Tibial nerve (tissue), 4 donors: ENCODE data around the gene CTSG. TPM values are rescaled to one million over a fixed set of nuclear protein-coding genes. Genes with fewer than 3 reads are reported as not detected.
"Not testable (repeated sequence)": the region's sequence is repeated elsewhere in the genome, so short reads cannot be mapped to it uniquely, and the experiment has no call there.

Experiments
- DNase-seq, 2 donors: peaks; one replicate each; pipeline ENCODE4 v3.0.0-alpha.2; 2019; ENCODE audit warnings: low spot score in 2 of 2
- H3K27ac ChIP-seq, 4 donors: fragments of 200-600 bp; sonication (generic) in 3 of 4; one replicate each; pipeline ENCODE4 v1.5.1; 2017 to 2019; ENCODE audit warnings: mild to moderate bottlenecking in 1 of 4
- H3K27me3 ChIP-seq, 2 donors: fragments of 200-600 bp; sonication (generic) in 1 of 2; one replicate each; pipeline versions ENCODE4 v1.5.1 to v1.6.0; 2017 to 2019
- H3K36me3 ChIP-seq, 3 donors: fragments of 200-600 bp; sonication (generic); one replicate each; pipeline ENCODE4 v1.5.1; 2018 to 2019
- H3K4me1 ChIP-seq, 4 donors: fragments of 200-600 bp; sonication (generic) in 3 of 4; one replicate each; pipeline ENCODE4 v1.5.1; 2017 to 2019
- H3K4me3 ChIP-seq, 4 donors: fragments of 200-600 bp; sonication (generic) in 3 of 4; one replicate each; pipeline ENCODE4 v1.5.1; 2017 to 2019; ENCODE audit warnings: mild to moderate bottlenecking in 1 of 4, moderate library complexity in 1 of 4
- H3K9me3 ChIP-seq, 4 donors: fragments of 200-600 bp; sonication (generic) in 3 of 4; one replicate each; pipeline ENCODE4 v1.5.1; 2017 to 2019
- CTCF ChIP-seq, 5 experiments: fragments of 200-600 bp in 3 of 5; fragments of 450-650 bp in 2 of 5; sonication (generic) in 3 of 5; IDR thresholded peaks; one replicate each; pipeline ENCODE4 v1.5.1; 2016 to 2019; ENCODE audit warnings: antibody characterized with exemption in 5 of 5, mild to moderate bottlenecking in 3 of 5, moderate library complexity in 2 of 5
- EP300 ChIP-seq, 2 donors: sonication (generic); formaldehyde crosslinking; IDR thresholded peaks; one replicate each; pipeline ENCODE4 v1.6.1; 2017; ENCODE audit warnings: antibody characterized with exemption in 2 of 2, mild to moderate bottlenecking in 1 of 2
- POLR2A ChIP-seq, 2 donors: fragments of 450-650 bp; IDR thresholded peaks; one replicate each; pipeline ENCODE4 v1.6.1; 2017; ENCODE audit warnings: antibody characterized with exemption in 2 of 2, mild to moderate bottlenecking in 2 of 2, moderate library complexity in 2 of 2
- WGBS, 2 donors: methylation state at CpG; one replicate each; pipeline ENCODE4 v1.1.5; 2018; 5-methylcytosine and 5-hydroxymethylcytosine counted together
- total RNA-seq, 4 donors: library from RNA; depleted of rRNA; stranded (reverse); fragments of >200 nt; gene quantifications; one replicate each; pipeline ENCODE4 v1.1.0, GENCODE V29; 2016

Gene CTSG
- total RNA-seq, 4 donors from 2014 or later, result 1.3 to 2.7 (median 2.5) TPM; not detected in 1

- Histone ChIP-seq H3K36me3 (no peaks in the 10 kb centered on the region), H3K9me3 (peaks cover 0 to 48% (median 0%) of the 10 kb centered on the region in 4 donors), H3K4me3 (no peak overlapping the region), H3K27me3 (no peaks in the 10 kb centered on the region), H3K27ac (no peak overlapping the region), H3K4me1 (no peaks in the 10 kb centered on the region)
- WGBS, 2 donors, result 76 to 84% methylated on average over 3 of the region's 3 CpGs
- no peak for DNase-seq
- TF ChIP-seq CTCF (IDR thresholded peaks at IDR 0.05) (no peak), POLR2A (IDR thresholded peaks at IDR 0.05) (no peak), EP300 (IDR thresholded peaks at IDR 0.05) (no peak)
Measured at GRCh38 chr14:24595073-24595808, 19.2 kb upstream of the CTSG start.

GRCh38 chr14:24591004-24591403 is 15.0 kb upstream of the CTSG start:
- H3K4me1 ChIP-seq, H3K27me3 ChIP-seq, H3K36me3 ChIP-seq, DNase-seq, H3K27ac ChIP-seq, H3K4me3 ChIP-seq: not testable (repeated sequence)
- 63 to 83% methylated on average over 2 of the region's 2 CpGs for WGBS, 2 donors
- H3K9me3 ChIP-seq, result peaks cover 0 to 39% (median 2%) of the 10 kb centered on the region in 4 donors

- H3K27me3 ChIP-seq, H3K4me1 ChIP-seq, H3K27ac ChIP-seq, H3K36me3 ChIP-seq, DNase-seq, H3K4me3 ChIP-seq: not testable (repeated sequence)
- peaks cover 0 to 34% (median 3%) of the 10 kb centered on the region in 4 donors for H3K9me3 ChIP-seq
- WGBS, 2 donors, result 93 to 95% methylated on average over 2 to 3 of the region's 3 CpGs
Measured at GRCh38 chr14:24584402-24584801, 8.4 kb upstream of the CTSG start.

- peaks cover 0 to 15% (median 0%) of the 10 kb centered on the region in 4 donors for H3K9me3 ChIP-seq
- no peak overlapping the region for H3K4me3 ChIP-seq
- H3K27me3 ChIP-seq, result no peaks in the 10 kb centered on the region
- H3K4me1 ChIP-seq, result no peaks in the 10 kb centered on the region
- 45 to 53% methylated on average over 2 of the region's 2 CpGs for WGBS, 2 donors
- no peak for DNase-seq
- no peak overlapping the region for H3K27ac ChIP-seq
- H3K36me3 ChIP-seq, result no peaks in the 10 kb centered on the region
- TF ChIP-seq POLR2A (IDR thresholded peaks at IDR 0.05), result no peak
- no peak for TF ChIP-seq EP300 (IDR thresholded peaks at IDR 0.05)
- TF ChIP-seq CTCF (IDR thresholded peaks at IDR 0.05), result no peak
Measured at GRCh38 chr14:24578558-24578957, 2.5 kb upstream of the CTSG start.

- no peaks in the 10 kb centered on the region for H3K4me1 ChIP-seq
- H3K9me3 ChIP-seq, result peaks cover 0 to 13% (median 0%) of the 10 kb centered on the region in 4 donors
- DNase-seq, result no peak
- no peak for TF ChIP-seq EP300 (IDR thresholded peaks at IDR 0.05)
- H3K27ac ChIP-seq, result no peak overlapping the region
- no peaks in the 10 kb centered on the region for H3K27me3 ChIP-seq
- H3K36me3 ChIP-seq, result no peaks in the 10 kb centered on the region
- H3K4me3 ChIP-seq, result no peak overlapping the region
- 77 to 79% methylated on average over 5 of the region's 5 CpGs for WGBS, 2 donors
Measured at GRCh38 chr14:24576771-24577170, 721 bp upstream of the CTSG start.

GRCh38 chr14:24574206-24574774 is 1.8 kb downstream of the CTSG start:
- no peak overlapping the region for H3K27ac ChIP-seq
- H3K36me3 ChIP-seq, result no peaks in the 10 kb centered on the region
- 81 to 84% methylated on average over 24 to 27 of the region's 27 CpGs for WGBS, 2 donors
- no peak overlapping the region for H3K4me3 ChIP-seq
- no peak for TF ChIP-seq CTCF (IDR thresholded peaks at IDR 0.05)
- no peak for TF ChIP-seq EP300 (IDR thresholded peaks at IDR 0.05)
- no peak for TF ChIP-seq POLR2A (IDR thresholded peaks at IDR 0.05)
- H3K27me3 ChIP-seq, result no peaks in the 10 kb centered on the region
- no peak for DNase-seq
- H3K9me3 ChIP-seq, result peaks cover 0 to 13% (median 0%) of the 10 kb centered on the region in 4 donors
- H3K4me1 ChIP-seq, result no peaks in the 10 kb centered on the region
